HL-60 (cell line): ENCODE data around the gene ADAMTS7.

Source experiments
- CTCF ChIP-seq: IDR thresholded peaks from one replicate; pipeline ENCODE4 v1.5.1; 2011; ENCODE audit warnings: low read length, control low read depth, inconsistent platforms; ENCODE audit not compliant: insufficient read depth
- REST ChIP-seq: IDR thresholded peaks from 2 replicates; pipeline ENCODE4 v1.6.1; 2012; ENCODE audit warnings: low read depth; ENCODE audit not compliant: insufficient replicate concordance

GRCh38 chr15:78750566-78750965 lies 60.7 kb downstream of the ADAMTS7 start:
- TF ChIP-seq CTCF (no peak), REST (no peak)
